HG03045 (cell line): ENCODE results near the gene CFL1.

Experiments
- ATAC-seq: cut with Tn5 transposase; IDR thresholded peaks from one replicate; pipeline ENCODE4 v1.9.1; 2021; ENCODE audit warnings: mild to moderate bottlenecking, moderate library complexity; ENCODE audit not compliant: unreplicated experiment

Gene CFL1

DNA sequence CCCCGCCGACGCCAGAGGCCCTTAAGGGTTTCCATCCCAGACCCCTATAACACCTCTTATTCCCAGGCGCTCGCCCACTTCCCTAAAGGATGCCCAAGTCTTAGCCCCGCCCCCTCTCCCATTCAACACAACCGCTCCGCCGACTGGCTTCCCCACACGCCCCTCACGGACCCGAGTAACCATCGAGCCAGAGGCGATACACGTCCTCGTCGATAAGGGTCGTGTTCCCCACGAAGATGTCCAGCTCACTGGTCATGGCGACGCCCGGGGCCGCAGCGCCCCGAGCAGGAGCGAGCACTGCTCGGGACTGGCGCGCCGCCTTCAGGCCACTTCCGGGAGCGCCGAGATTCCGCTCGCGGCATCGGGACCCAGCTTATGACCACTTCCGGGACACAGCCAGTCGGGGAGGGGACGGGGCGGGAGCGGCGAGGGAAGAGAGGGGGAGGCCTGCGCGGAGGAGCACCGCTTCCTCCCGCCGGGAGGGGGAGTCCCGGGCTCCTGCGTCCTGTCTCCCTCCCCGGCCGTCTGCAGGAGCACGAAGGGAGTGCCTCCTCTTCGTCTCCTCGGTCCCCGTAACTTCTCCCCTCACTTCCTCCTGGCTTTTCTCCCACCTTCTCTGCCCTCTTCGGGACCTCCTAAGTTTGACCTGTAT is 30.3 kb upstream of the CFL1 start, which contains the start of gene FIBP:
TSS of gene FIBP (minus strand) at position 309 of the 652 bp plus-strand sequence. CDS start at position 256, 53 bp downstream.
- peak; percentile 48 for ATAC-seq

DNA sequence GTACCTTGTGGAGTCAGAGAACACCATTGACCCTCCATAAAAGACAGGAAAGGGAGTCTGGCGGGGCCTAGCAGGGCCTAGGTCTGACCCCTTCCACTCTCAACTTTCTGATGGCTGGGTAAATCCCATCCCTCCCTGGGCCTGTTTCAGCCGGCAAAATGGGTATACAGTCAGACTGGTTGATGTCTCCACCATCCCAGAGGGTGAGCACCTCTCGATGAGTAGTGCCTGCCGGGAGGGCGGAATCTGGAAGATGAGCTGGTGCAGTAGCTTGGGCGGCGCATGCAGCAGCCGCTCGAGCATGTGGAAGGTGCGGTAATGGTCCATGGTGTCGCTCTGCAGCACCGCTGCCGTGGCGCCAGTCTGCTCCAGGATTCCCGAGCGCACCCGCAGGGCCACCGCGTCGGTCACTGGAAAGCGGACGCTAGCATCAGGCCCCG is 29.8 kb upstream of the CFL1 start:
- ATAC-seq, result no peak

DNA sequence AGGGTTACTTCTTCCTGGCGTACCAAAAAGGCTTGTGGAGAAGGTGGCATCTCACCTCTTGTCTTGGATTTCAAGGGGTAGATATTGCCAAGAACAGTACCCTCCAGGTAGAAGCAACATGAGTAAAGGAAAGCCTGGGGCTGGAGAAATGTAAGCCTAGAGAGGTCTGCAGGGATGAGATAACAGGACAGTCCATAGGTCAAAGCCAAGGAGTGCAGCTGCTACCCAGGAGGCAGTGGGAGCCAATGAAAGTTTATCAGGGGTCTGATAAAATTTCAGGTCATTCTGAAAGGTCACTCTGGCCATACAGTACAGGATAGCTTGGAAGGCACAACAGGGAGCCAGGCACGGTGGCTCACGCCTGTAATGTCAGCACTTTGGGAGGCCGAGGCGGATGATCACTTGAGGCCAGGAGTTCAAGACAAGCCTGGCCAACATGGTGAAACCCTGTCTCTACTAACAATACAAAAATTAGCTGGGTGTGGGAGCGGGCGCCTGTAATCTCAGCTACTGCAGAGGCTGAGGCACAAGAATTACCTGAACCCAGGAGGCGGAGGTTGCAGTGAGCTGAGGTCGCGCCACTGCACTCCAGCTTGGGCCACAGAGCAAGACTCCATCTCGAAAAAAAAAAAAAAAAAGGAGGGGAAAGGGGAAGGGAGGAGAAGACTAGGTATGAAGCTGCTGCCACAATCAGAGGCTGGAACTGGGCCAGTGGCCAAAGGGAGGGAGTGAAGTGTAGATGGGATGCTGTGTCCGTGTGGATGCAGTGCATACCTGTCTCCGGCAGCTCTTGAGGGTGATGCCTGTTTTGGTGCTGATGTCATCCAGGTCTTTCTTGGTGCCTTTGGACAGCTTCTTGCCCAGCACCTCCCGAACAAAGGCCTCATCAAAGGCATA is 29.1 kb upstream of the CFL1 start:
- no peak for ATAC-seq

DNA sequence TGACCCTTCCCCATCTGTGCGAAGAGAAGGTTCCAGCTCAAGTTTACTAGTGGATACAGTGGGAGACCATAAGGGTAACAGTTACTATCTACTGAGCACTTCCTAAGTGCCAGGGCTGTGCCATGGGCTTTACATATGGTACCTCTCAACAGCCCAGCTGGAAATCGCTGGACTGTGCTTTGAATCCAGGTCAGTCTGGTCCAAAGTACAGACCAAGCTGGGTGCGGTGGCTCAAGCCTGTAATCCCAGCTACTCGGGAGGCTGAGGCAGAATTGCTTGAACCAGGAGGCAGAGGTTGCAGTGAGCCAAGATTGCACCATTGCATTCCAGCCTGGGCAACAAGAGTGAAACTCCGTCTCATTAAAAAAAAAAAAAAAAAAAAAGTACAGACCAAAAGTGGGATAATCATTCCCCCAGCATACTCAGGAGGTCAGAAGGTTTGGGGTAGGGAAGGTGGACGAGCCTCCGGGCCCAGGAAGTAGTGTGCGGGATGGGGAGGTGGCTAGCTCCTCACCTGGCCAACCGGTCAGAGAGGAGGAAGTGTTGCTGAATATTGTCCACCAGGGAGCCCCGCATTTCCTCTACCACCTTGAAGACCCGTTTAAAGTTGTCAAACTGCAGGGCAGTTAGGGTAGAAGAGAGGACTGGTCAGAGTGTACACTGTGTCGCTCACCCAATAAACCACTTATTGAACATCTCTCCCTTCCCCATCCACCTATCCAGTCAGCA is 28.0 kb upstream of the CFL1 start:
- ATAC-seq, result no peak

DNA sequence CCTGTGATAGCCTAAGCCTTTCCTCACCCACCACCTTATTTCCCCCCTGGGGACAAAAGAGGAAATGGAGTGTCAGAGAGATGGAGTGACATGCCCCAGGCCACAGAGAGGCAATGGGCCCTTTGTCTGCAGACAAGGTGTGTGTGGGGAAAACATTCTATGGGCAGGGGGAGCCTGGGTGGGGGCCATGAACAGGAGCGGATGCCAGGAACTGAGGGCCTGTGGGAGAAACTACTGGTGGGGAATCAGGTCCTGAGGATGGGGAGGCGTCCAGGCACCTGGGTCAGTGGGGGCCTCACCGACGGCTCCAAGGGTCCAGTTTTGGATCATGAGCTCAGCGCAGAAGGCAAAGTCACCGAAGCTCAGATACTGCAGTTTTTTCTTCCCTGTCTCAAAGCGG is 27.3 kb upstream of the CFL1 start:
- no peak for ATAC-seq

DNA sequence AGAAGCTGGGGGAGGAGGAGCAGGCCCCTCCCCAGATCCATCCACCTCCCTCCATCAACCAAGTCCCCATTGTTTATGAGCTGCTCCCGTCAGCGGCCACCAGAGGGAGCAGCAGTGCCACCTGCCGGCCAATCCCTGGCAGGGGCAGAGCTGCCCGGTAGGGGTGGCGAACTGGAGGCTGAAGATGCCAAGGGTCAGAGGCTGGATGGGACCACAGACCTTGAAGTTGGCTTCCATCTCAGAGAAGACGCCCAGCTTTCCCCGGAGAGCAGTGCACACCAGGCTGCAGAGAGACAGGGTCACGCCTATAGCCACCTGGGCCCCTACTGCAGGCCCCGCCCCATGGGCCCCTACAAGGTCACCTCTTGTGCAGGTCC is 26.7 kb upstream of the CFL1 start:
- ATAC-seq, result no peak

DNA sequence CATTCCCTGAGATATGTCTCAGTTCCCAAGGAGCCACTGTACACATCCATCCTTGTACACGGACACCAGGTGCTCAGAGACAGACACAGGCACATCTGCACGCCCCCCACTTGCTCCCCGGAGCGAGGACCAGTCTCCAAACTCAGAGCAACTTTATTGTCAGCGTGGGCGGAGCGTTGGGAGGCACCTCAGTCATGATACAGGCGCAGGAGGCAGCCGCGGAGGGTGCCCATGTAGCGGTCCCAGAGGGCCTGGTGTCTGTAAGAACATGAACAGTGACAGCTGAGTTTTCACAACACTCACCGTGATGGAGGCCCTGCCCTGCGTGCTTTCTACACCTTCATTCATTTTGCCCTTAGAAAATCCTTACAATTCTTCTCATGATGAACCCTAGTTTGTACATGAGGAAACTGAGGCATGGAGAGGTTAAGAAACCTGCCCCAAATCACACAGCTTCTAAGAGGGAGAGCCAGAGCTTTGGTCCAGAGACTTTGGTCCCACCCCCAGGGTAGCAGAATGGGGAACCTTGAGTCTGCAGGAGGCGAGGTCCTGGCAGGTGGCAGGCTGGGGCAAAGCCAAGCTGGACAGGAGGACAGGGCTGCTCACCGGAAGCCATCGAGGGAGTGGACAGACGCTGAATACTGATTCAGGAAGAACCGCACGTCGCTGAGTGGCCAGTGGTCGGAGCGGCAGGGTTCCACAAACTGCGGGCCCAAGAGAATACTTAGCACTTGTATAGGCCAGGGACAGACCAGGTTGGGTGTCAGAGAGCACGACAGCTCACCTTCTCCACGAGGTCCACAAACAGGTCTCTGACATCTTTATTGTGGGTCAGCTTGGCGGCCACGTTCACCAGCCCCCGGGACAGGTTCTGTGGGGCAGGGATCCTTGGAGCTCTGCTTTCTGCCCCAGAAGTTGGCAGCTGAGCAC is 26.1 kb upstream of the CFL1 start:
- ATAC-seq, result no peak

DNA sequence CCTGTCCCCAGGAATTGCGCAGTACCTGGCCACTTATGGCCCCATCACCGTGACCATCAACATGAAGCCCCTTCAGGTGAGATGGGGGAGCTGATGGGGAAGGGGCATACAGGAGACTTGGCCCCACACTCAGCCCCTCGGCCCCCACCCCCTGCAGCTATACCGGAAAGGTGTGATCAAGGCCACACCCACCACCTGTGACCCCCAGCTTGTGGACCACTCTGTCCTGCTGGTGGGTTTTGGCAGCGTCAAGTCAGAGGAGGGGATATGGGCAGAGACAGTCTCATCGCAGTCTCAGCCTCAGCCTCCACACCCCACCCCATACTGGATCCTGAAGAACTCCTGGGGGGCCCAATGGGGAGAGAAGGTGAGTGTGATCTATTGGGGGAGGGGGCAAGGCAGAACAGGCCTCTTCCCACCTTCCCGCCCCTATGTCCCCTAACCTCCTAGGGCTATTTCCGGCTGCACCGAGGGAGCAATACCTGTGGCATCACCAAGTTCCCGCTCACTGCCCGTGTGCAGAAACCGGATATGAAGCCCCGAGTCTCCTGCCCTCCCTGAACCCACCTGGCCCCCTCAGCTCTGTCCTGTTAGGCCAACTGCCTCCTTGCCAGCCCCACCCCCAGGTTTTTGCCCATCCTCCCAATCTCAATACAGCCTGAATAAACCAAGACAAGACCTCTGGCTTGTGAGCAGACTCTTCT is 25.2 kb upstream of the CFL1 start:
- ATAC-seq, result no peak

DNA sequence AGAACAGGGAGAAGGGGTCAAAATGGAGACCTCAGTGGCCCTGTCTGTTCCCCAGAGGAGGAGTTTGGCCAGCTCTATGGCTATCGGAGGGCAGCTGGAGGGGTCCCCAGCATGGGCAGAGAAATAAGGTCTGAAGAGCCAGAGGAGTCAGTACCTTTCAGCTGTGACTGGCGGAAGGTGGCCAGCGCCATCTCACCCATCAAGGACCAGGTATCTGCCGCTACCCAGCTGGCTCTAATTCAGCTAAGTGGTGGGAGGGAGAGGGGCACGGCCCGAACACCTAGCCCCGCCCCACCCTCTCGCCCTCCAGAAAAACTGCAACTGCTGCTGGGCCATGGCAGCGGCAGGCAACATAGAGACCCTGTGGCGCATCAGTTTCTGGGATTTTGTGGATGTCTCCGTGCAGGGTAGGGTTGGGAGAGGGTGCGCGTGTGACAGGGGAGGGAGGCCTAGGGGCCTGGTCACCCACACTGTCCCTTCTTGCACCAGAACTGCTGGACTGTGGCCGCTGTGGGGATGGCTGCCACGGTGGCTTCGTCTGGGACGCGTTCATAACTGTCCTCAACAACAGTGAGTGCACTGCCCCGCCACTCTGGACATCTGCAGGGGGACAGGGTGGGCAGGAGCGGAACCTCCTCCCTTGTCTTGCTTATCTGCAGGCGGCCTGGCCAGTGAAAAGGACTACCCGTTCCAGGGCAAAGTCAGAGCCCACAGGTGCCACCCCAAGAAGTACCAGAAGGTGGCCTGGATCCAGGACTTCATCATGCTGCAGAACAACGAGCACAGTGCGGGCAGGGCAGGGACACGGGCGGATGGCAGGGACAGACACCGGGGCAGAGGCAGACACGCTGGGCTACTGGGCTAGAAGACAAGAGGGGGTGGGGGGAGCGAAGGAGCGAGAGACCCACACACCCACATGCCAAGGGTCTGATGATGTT is 24.4 kb upstream of the CFL1 start:
- ATAC-seq, result no peak

DNA sequence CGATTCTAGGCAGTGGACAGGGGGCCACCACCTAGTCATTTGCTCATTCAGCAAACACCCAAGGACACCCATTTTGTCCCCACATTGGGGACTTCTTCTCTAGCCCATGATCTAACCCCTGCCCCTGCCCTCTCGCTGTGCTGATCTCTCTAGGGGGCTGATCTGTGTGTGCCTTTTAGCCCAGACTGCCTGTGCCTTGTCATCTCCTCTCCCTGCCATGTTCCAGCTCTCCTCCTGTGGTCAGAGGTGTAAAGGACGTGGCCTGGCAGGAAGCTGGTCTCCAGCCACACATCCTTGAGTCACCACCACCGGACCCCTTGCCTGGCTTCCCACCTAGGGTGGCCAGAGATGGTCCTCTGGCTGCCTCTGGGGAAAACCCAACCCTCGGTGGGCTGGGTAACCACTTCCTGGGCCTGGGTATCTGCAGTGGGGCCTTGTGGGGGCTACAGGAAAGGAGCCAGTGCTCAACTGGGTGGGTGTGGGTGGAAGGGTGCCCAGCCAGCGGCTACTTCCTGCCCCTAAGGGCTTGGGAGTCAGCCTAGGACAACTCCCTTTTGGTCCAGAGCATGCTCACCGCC is 23.0 kb upstream of the CFL1 start:
- no peak for ATAC-seq

DNA sequence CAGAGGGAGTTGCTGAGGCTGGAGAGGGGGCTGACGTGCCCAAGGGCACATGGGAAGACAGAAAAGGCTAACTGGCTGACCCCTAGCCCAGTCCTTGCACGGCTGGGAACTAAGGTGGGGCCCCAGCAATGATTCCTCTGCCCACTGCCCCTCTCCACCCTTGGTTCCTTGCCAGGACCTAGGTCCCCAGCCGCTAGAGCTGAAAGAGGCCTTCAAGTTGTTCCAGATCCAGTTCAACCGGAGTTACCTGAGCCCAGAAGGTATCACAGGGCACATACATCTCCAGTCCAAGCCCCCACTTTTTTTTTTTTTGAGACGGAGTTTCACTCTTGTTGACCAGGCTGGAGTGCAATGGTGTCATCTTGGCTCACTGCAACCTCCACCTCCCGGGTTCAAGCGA is 22.0 kb upstream of the CFL1 start:
- ATAC-seq, result no peak

DNA sequence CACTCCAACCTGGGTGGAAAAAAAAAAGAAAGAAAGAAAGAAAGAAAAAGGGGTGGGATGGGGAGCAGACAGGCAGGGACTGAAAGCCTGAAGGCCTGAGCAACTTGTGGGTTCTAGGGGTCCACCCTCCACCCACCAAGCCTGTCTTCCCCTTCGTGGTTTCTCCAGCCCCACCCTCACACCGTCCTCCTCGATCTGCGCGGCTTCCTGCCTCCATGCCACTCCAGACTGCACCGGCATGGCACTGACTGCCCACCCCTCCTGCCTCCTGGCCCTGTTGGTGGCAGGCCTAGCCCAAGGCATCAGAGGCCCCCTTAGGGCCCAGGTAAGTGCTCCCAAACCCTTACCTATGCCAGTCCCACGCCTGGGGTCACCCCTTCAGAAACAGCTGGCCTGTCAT is 21.6 kb upstream of the CFL1 start, which contains the start of gene CTSW:
TSS of gene CTSW (plus strand) at position 221 of the 400 bp plus-strand sequence. CDS start at position 239, 18 bp downstream.
- ATAC-seq, result no peak

DNA sequence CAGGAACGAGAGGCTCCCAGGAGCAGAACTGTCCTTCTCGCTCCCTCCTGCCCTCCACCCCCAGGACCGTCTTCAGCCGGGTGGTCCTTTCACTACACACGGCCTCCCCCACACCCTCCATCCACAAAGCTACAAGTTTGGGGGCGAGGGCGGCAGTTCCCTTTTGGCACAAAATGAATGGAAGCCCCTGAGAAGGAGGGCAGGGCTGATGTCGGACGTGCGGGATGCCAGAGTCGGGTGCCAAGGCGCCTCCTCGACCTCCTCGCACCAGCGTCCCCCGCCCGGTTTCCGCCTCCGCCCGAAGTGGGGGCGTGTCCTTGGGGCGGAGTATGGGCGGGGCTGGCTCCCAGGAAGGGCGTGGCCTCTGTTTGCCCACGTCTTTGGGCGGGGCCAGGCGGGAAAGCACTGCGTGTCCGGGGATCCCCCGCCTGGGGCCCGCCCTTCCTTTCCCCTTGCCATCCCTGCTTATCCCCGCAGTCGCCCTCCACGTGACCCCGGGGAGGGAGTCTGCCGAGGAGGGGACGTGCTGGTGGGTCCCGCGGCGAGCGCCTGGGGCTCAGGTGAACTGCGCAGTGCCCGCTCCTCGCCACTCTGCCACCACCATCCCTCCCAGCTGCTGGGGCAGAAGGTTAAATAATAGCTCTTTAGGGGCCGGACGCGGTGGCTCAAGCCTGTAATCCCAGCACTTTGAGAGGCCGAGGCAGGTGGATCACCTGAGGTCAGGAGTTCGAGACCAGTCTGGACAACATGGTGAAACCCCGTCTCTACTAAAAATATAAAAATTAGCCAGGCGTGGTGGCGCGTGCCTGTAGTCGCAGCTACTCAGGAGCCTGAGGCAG is 15.6 kb upstream of the CFL1 start:
- ATAC-seq, result peak; percentile 71

DNA sequence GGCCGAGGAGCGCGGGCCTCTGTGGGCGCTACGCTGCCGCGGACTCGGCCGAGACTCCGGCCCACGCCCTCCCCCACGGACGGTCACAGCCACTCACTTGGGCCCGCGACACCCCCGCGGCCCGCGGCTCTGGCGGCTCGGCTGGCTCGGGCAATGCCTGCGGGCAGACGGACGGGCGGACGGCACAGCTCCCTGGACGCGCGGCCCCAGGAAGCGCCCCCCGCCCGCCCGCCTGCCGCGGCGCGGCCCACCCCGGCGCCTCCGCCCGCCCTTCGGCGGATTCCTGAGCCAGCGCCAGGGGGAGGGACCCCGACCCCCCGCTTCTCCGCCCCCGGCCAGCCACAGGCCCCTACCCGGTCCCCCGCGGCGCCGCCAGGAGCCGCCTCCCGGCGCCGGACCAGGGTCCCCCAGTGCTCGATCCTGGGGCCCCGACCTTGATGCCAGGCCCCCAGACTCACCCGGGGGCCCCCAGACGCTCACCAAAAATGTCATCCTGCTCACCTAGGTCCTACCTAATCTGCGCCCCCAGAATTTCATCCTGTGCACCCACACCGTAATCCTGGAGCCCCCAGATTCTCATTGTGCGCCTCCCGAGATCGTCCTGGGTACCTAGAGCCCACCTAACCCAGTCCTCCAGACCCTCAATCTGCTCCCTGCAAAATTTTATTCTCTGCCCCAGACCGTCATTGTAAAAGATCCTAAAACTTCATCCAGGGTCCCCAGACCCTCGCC is 14.8 kb upstream of the CFL1 start, which contains the start of gene EFEMP2:
TSS of gene EFEMP2 (minus strand) at position 215 of the 732 bp plus-strand sequence. CDS start 446 bp downstream, outside the sequence.
- ATAC-seq, result no peak

DNA sequence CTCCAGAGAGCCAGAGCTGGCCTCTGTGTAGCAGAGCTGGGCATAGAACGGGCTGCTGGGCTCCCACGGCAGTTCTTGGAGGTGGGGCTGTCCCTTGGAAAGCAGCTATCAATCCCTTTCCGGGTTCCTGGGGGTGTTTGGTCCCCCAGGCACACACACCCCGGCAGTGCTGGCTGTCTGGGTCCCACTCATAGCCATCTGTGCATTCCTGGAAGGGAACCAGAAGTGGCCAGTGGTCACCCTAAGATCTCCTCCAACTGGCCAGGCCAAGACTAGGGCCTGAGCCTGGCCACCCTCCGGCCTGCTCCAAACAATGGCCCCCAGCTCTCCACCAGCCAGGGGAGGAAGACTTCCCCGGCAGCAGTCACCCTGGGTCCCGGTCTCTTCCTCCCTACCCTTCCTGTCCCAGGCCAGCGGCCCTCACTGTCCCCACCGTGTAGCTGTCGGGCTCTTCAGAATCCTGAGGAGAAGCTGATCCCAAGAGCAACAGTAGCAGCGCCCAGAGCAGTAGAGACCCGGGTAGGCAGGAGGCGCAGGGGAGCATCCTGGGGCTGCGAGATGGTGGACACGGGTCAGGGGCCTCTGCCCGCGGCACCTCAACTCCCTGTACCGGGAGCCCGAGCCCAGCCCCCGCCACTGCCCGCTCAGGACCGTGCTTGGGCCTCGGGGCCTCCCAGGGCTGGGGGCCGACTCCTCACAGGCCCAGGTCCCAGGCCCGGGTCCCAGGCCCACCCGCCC is 14.0 kb upstream of the CFL1 start:
- no peak for ATAC-seq
